H7 (cell line): ENCODE data around the gene PDGFA. TPM values are rescaled to one million over a fixed set of nuclear protein-coding genes. Genes with fewer than 3 reads are reported as not detected.

Source experiments
- DNase-seq: peaks from one replicate; pipeline ENCODE4 v3.0.0; 2012
- H3K27me3 ChIP-seq: 2 replicates; pipeline ENCODE4 v1.6.0; 2011; ENCODE audit warnings: mild to moderate bottlenecking, low read length; ENCODE audit not compliant: control insufficient read depth, insufficient read depth
- H3K36me3 ChIP-seq: replicated peaks from 2 replicates; pipeline ENCODE4 v1.5.1; 2011; ENCODE audit warnings: low read length; ENCODE audit not compliant: control insufficient read depth, insufficient read depth
- H3K4me3 ChIP-seq: 2 replicates; pipeline ENCODE4 v1.5.1; 2011; ENCODE audit warnings: low read depth, mild to moderate bottlenecking, control low read depth, low read length, moderate library complexity; ENCODE audit not compliant: insufficient read depth
- total RNA-seq: library from RNA; depleted of rRNA; stranded (reverse); fragments of >200 nt; shearing (Covaris generic); gene quantifications from 2 replicates; pipeline ENCODE4 v1.2.3, GENCODE V29; 2014; rRNA removed

The PDGFA gene
- total RNA-seq, result 149 and 202 TPM in 2 replicates

DNA sequence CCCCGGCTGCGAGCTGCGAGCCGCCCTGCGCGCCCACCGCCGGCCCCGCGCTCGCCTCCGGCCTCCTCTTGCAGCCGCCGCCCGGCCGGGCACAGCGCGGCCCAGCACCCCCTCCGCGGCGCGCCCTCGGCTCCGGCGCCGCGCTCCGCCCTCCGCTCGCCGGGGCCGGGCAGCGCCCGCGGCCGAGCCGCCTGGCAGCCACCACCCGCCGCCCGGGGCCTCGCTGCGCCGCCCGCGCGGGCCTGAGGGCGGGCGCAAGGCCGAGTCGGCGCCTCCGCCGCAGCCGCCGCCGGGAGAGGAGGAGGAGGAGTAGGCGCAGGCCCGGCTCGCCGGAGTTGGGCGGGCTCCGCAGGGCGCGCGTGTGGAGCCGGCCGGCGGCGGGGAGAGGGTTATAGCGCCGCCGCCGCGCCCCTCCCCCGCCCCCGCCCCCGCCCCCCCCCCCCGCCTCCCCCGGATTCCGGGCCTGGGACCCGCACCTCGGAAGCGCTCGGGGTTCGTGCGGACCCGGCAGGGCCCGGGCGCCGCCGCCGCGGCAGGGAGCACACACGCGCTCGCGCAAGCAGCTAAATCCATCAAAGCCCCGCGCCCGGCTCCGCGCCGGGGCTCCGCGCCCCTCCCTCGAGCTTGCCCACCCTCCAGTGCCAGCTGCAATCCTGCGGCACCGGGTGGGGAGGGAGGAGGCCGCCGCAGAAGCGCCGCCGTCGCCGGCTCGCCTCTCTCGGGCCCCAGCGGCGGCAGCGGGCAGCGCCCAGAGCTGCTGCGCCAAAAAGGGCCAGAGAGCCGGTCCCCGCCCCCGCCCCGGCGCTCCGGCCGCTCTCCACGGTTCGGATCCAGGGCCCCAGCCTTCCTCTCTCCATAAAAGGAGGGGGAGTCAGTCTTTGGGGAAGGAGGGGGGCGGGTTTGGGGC is at the start of gene PDGFA:
Gene PDGFA, minus strand, starts transcription at position 363 of the 907 bp plus-strand sequence. CDS start 845 bp downstream, outside the sequence.
- Histone ChIP-seq H3K4me3 (peak within 1 kb of the TSS; percentile 83), H3K27me3 (peaks cover 45% of the 10 kb centered on the region), H3K36me3 (no peaks in the 10 kb centered on the region)
- DNase-seq, result peak; percentile 96

- H3K4me3 ChIP-seq, result no peak overlapping the region
- no peaks in the 10 kb centered on the region for H3K36me3 ChIP-seq
- DNase-seq, result no peak
- no peaks in the 10 kb centered on the region for H3K27me3 ChIP-seq
Observed at GRCh38 chr7:568031-568951, 48.6 kb upstream of the PDGFA start.

GRCh38 chr7:567305-567883 is 47.7 kb upstream of the PDGFA start:
- Histone ChIP-seq H3K36me3 (no peaks in the 10 kb centered on the region), H3K27me3 (no peaks in the 10 kb centered on the region), H3K4me3 (no peak overlapping the region)
- DNase-seq, result no peak

GRCh38 chr7:566100-566499 is 46.5 kb upstream of the PDGFA start:
- Histone ChIP-seq H3K27me3 (no peaks in the 10 kb centered on the region), H3K4me3 (no peak overlapping the region), H3K36me3 (no peaks in the 10 kb centered on the region)
- DNase-seq, result no peak

- no peak for DNase-seq
- H3K36me3 ChIP-seq, result no peaks in the 10 kb centered on the region
- H3K4me3 ChIP-seq, result no peak overlapping the region
- no peaks in the 10 kb centered on the region for H3K27me3 ChIP-seq
Observed at GRCh38 chr7:564176-564865, 44.7 kb upstream of the PDGFA start.

GRCh38 chr7:563629-564170 is 44.1 kb upstream of the PDGFA start:
- Histone ChIP-seq H3K36me3 (no peaks in the 10 kb centered on the region), H3K4me3 (no peak overlapping the region), H3K27me3 (no peaks in the 10 kb centered on the region)
- no peak for DNase-seq

- no peaks in the 10 kb centered on the region for H3K36me3 ChIP-seq
- no peak for DNase-seq
- H3K27me3 ChIP-seq, result no peaks in the 10 kb centered on the region
- no peak overlapping the region for H3K4me3 ChIP-seq
Observed at GRCh38 chr7:562789-563628, 43.4 kb upstream of the PDGFA start.

- Histone ChIP-seq H3K36me3 (no peaks in the 10 kb centered on the region), H3K4me3 (no peak overlapping the region), H3K27me3 (no peaks in the 10 kb centered on the region)
- no peak for DNase-seq
Observed at GRCh38 chr7:562374-562675, 42.7 kb upstream of the PDGFA start.

- peak; percentile 78 for DNase-seq
- H3K36me3 ChIP-seq, result no peaks in the 10 kb centered on the region
- no peak overlapping the region for H3K4me3 ChIP-seq
- no peaks in the 10 kb centered on the region for H3K27me3 ChIP-seq
Observed at GRCh38 chr7:561631-562373, 42.2 kb upstream of the PDGFA start.

GRCh38 chr7:560966-561630 is 41.5 kb upstream of the PDGFA start:
- Histone ChIP-seq H3K4me3 (no peak overlapping the region), H3K27me3 (no peaks in the 10 kb centered on the region), H3K36me3 (no peaks in the 10 kb centered on the region)
- DNase-seq, result no peak

DNA sequence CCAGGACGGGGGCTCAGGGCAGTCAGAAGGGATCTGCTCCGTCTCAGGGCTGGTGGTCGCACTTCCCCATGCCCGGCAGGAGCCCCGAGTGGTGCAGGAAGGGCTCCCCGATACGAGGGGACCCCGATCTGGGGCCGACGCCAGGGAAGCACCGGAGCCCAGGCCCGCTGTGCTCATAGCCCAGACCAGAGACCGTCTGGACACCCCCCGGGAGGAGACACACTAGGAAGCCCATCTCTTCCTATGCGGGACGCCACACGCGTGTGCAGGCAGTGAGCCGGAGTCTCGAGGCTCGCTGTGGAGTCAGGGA is 39.7 kb upstream of the PDGFA start:
- no peak overlapping the region for H3K4me3 ChIP-seq
- DNase-seq, result no peak
- H3K36me3 ChIP-seq, result no peaks in the 10 kb centered on the region
- no peaks in the 10 kb centered on the region for H3K27me3 ChIP-seq

DNA sequence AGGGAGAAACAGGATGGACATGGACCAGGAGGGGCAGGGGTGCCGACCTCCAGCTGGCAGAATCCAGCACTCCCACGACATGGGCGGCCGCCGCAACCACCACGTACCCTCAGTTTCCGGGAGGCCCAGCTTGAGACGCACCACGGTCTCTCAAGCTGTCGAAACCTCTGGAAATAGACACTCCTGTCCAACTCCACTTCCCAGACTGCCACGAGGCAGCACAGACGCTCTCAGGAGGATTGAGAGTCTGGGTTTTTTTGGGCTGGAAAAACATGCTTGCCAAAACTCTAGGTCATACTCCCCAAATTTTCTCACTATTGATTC is 37.9 kb upstream of the PDGFA start:
- H3K36me3 ChIP-seq, result no peaks in the 10 kb centered on the region
- no peak for DNase-seq
- no peaks in the 10 kb centered on the region for H3K27me3 ChIP-seq
- no peak overlapping the region for H3K4me3 ChIP-seq
